ENCODE results near the gene PDLIM5.

Gene PDLIM5

DNA sequence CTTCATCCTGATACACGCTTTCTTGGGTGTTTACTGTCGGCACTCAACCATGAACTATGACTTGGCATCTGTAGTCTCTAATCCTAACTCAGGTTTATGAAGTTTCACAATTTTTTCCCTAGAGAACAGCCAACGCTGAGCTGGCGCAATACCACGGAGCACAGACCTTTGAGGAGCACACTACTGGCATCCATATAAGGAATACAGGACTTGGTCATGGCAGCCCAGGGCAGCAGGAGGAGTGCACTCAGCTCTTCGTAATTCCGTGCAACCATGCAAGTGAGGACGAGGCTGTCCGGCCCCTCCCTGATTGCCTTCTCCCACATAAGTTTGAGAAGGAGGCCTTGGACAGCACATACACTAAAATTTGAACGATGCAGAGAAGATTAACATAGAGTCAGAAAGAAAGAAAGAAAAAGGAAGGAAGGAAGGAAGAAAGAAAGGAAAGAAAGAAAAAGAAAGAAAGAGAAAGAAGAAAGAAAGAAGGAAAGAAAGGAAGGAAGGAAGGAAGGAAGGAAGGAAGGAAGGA lies 41.0 kb upstream of the PDLIM5 start:
- TF ChIP-seq CTCF (IDR thresholded peaks at IDR 0.05): no peak

DNA sequence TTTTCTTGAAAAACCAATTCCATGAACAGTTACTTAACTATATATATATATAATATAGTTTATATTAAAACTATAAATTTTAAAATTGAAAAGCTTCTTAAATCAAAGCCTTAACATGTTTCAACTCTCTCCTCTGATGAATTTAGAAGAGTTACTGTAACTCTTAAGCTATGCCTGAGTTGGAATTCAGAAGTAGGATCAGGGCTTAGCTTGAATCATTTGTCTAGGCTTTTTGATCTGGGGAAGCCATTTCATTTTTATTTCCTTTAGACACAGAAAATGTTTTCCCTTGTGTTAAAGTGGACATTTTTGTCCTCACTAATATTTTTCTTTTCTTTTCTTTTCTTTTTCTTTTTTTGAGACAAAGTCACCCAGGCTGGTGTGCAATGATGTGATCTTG lies 40.4 kb upstream of the PDLIM5 start:
- no peak for TF ChIP-seq CTCF (IDR thresholded peaks at IDR 0.05)

DNA sequence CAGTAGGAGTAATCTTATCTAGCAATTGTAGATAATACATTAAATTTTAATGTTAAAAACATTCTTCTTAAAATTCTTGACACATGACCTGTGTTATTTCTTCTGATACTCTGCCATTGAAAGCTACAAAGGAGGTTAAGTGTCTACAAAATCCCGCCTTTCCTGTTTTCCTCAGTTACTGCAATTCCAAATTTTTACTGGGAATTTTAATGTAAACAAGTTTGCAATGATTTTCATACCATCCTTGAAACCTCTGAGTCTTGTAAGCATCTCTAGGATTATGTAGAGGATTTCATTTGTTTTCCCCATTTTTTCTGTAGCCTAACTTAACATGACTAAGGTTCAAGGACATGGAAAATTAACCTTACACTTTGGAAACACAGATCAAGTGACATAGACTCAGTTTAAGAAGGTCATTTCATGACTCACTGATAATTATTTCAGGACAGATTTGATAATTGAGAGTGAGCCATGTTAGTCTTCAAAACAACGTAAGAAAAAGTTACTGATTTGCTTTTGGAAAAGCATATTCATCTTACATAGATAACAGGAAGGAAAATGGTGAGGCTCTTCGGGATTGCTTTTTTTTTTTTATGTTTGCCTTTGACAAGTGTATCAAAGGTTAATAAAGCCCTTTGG lies 39.6 kb upstream of the PDLIM5 start:
- no peak for TF ChIP-seq CTCF (IDR thresholded peaks at IDR 0.05)

GRCh38 chr4:94412658-94413038 lies 39.1 kb upstream of the PDLIM5 start:
- TF ChIP-seq CTCF (IDR thresholded peaks at IDR 0.05): no peak

- TF ChIP-seq CTCF (IDR thresholded peaks at IDR 0.05): no peak
Measured at GRCh38 chr4:94413085-94413840, 38.5 kb upstream of the PDLIM5 start.

GRCh38 chr4:94414907-94415306 lies 36.8 kb upstream of the PDLIM5 start:
- no peak for TF ChIP-seq CTCF (IDR thresholded peaks at IDR 0.05)

GRCh38 chr4:94415448-94415847 lies 36.3 kb upstream of the PDLIM5 start:
- no peak for TF ChIP-seq CTCF (IDR thresholded peaks at IDR 0.05)
